Esophagus squamous epithelium (tissue), 4 donors: ENCODE results near the gene WNT4.

Source experiments
- POLR2A ChIP-seq, 4 donors: fragments of 450-650 bp; IDR thresholded peaks; one replicate each; pipeline ENCODE4 v1.6.1; 2017; ENCODE audit warnings: antibody characterized with exemption in 4 of 4, mild to moderate bottlenecking in 4 of 4, moderate library complexity in 3 of 4
- TF ChIP-seq, protein P1 (sequence below), 6 experiments: fragments of 450-650 bp in 4 of 6; fragments of 200-600 bp in 2 of 6; sonication (generic) in 2 of 6; IDR thresholded peaks; one replicate each; pipeline ENCODE4 v1.5.1; 2016 to 2019; ENCODE audit warnings: antibody characterized with exemption in 6 of 6, mild to moderate bottlenecking in 4 of 6, moderate library complexity in 4 of 6

DNA sequence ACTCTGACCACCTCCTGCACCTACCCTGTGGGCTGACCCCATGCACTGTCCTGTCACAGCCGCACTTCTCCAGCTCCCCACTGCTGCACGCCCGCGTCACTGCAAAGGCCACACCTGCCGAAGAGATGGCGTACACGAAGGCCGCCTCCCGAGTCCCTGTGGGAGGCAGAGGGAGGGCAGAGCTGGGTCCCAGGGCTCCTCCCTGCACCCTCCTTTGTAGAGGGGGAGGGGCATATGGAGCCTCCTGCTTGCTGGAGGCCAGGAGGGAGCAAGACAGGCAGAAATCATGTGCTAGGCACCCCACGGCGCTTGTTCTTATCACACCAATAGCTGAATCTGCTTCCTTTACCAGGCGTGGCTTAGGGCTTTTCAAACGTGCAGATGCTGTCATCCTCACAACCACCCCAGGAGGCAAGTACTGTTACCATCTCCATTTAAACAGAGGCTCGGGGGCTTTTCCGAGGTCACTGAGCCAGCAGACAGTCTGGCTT is 21.4 kb downstream of the WNT4 start:
- TF ChIP-seq, protein P1, sequence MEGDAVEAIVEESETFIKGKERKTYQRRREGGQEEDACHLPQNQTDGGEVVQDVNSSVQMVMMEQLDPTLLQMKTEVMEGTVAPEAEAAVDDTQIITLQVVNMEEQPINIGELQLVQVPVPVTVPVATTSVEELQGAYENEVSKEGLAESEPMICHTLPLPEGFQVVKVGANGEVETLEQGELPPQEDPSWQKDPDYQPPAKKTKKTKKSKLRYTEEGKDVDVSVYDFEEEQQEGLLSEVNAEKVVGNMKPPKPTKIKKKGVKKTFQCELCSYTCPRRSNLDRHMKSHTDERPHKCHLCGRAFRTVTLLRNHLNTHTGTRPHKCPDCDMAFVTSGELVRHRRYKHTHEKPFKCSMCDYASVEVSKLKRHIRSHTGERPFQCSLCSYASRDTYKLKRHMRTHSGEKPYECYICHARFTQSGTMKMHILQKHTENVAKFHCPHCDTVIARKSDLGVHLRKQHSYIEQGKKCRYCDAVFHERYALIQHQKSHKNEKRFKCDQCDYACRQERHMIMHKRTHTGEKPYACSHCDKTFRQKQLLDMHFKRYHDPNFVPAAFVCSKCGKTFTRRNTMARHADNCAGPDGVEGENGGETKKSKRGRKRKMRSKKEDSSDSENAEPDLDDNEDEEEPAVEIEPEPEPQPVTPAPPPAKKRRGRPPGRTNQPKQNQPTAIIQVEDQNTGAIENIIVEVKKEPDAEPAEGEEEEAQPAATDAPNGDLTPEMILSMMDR (IDR thresholded peaks at IDR 0.05): no peak
- TF ChIP-seq POLR2A (IDR thresholded peaks at IDR 0.05): no peak
